SK-N-SH treated with all-trans-retinoic acid at 6 μM for 48 hours (cell line): ENCODE data around the gene PLEKHM3.

Source experiments
- ARNTL ChIP-seq: fragments of 450-650 bp; formaldehyde crosslinking; IDR thresholded peaks from 2 replicates; pipeline ENCODE4 v1.5.0; 2020; ENCODE audit warnings: low read depth, mild to moderate bottlenecking, moderate library complexity, borderline replicate concordance
- BACH2 ChIP-seq: fragments of 250-450 bp; sonication (Bioruptor Pico); IDR thresholded peaks from 2 replicates; pipeline ENCODE4 v1.9.0; 2021; ENCODE audit warnings: mild to moderate bottlenecking, borderline replicate concordance
- CSDC2 ChIP-seq: fragments of 250-450 bp; sonication (Bioruptor Pico); IDR thresholded peaks from 2 replicates; pipeline ENCODE4 v1.5.0; 2020; ENCODE audit warnings: mild to moderate bottlenecking, moderate library complexity
- PPARA ChIP-seq: fragments of 250-450 bp; sonication (Bioruptor Pico); IDR thresholded peaks from 2 replicates; pipeline ENCODE4 v1.5.0; 2020; ENCODE audit warnings: mild to moderate bottlenecking, borderline replicate concordance
- RARB ChIP-seq: fragments of 250-450 bp; sonication (Bioruptor Pico); IDR thresholded peaks from 2 replicates; pipeline ENCODE4 v1.8.0; 2021; ENCODE audit warnings: mild to moderate bottlenecking, moderate library complexity
- TCF4 ChIP-seq: fragments of 250-450 bp; sonication (Bioruptor Pico); IDR thresholded peaks from 2 replicates; pipeline ENCODE4 v1.8.0; 2021; ENCODE audit warnings: mild to moderate bottlenecking, moderate library complexity, borderline replicate concordance
- TOX ChIP-seq: fragments of 250-450 bp; sonication (Bioruptor Pico); IDR thresholded peaks from 2 replicates; pipeline ENCODE4 v1.8.0; 2021; ENCODE audit warnings: mild to moderate bottlenecking, moderate library complexity, borderline replicate concordance
- ZFP30 ChIP-seq: fragments of 450-650 bp; formaldehyde crosslinking; IDR thresholded peaks from 2 replicates; pipeline ENCODE4 v1.5.0; 2022; ENCODE audit warnings: mild to moderate bottlenecking, moderate library complexity
- TF ChIP-seq, protein P1 (sequence below): fragments of 250-450 bp; sonication (Bioruptor Pico); IDR thresholded peaks from 2 replicates; pipeline ENCODE4 v1.8.0; 2020; ENCODE audit warnings: mild to moderate bottlenecking, moderate library complexity, borderline replicate concordance

- no peak for TF ChIP-seq TOX
- TF ChIP-seq ARNTL (CRISPR knock-in tag) = no peak
- TF ChIP-seq RARB (CRISPR knock-in tag) = no peak
- TF ChIP-seq ZFP30 (CRISPR knock-in tag) = no peak
- TF ChIP-seq, protein P1, sequence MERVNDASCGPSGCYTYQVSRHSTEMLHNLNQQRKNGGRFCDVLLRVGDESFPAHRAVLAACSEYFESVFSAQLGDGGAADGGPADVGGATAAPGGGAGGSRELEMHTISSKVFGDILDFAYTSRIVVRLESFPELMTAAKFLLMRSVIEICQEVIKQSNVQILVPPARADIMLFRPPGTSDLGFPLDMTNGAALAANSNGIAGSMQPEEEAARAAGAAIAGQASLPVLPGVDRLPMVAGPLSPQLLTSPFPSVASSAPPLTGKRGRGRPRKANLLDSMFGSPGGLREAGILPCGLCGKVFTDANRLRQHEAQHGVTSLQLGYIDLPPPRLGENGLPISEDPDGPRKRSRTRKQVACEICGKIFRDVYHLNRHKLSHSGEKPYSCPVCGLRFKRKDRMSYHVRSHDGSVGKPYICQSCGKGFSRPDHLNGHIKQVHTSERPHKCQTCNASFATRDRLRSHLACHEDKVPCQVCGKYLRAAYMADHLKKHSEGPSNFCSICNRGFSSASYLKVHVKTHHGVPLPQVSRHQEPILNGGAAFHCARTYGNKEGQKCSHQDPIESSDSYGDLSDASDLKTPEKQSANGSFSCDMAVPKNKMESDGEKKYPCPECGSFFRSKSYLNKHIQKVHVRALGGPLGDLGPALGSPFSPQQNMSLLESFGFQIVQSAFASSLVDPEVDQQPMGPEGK (CRISPR knock-in tag) = no peak
- no peak for TF ChIP-seq CSDC2 (CRISPR knock-in tag)
- no peak for TF ChIP-seq PPARA (CRISPR knock-in tag)
- no peak for TF ChIP-seq TCF4 (CRISPR knock-in tag)
- TF ChIP-seq BACH2 (CRISPR knock-in tag) = no peak
Measured at GRCh38 chr2:207911856-207912255, 113.5 kb downstream of the PLEKHM3 start.
